IMR-90 (cell line): ENCODE results near the gene CCDC171. TPM values are rescaled to one million over a fixed set of nuclear protein-coding genes. Genes with fewer than 3 reads are reported as not detected.

Source experiments
- ATAC-seq: fragments of 200-7000 bp; cut with Tn5 transposase; 2 replicates; pipeline ENCODE4 v1.9.1; 2020; ENCODE audit warnings: low read depth, mild to moderate bottlenecking, moderate library complexity
- BruUV-seq: library from RNA; stranded (reverse); fragments of 400-500 nt; replicated peaks from 2 replicates; lab custom pipeline; 2021; lab: Mats Ljungman, UMichigan
- CTCF ChIA-PET: fragments of 300-600 bp; formaldehyde crosslinking; extraction: SDS; loops from one replicate; lab custom pipeline; 2021; ENCODE audit warnings: antibody characterized with exemption; lab: Yijun Ruan, JAX
- POLR2A ChIA-PET: fragments of 300-600 bp; sonication (Branson Sonifier 250); formaldehyde crosslinking; loops from one replicate; lab custom pipeline; 2022; ENCODE audit warnings: antibody characterized with exemption; ENCODE audit not compliant: unreplicated experiment; lab: Charles Lee
- DNase-seq: peaks from one replicate; pipeline ENCODE4 v3.0.0; 2013
- H2AFZ ChIP-seq: replicated peaks from 2 replicates; pipeline ENCODE3; 2013; ENCODE audit warnings: low read length, mild to moderate bottlenecking; ENCODE audit not compliant: poor library complexity
- H2AK5ac ChIP-seq: 2 replicates; pipeline ENCODE4 v1.6.1; 2013; ENCODE audit warnings: low read depth, low read length, inconsistent platforms
- H2AK9ac ChIP-seq: replicated peaks from 2 replicates; pipeline ENCODE3; 2013; ENCODE audit warnings: mild to moderate bottlenecking, low read depth, low read length, moderate library complexity; ENCODE audit not compliant: poor library complexity
- H2BK120ac ChIP-seq: 2 replicates; pipeline ENCODE4 v1.6.1; 2013; ENCODE audit warnings: low read depth, low read length, inconsistent platforms
- H2BK15ac ChIP-seq: 3 replicates; pipeline ENCODE4 v1.6.1; 2013; ENCODE audit warnings: low read depth, low read length, inconsistent platforms
- H2BK20ac ChIP-seq: 2 replicates; pipeline ENCODE4 v1.6.1; 2013; ENCODE audit warnings: low read depth, mild to moderate bottlenecking, inconsistent platforms, low read length, moderate library complexity
- H2BK5ac ChIP-seq: 2 replicates; pipeline ENCODE4 v1.6.1; 2013; ENCODE audit warnings: mild to moderate bottlenecking, low read depth, low read length, inconsistent platforms; ENCODE audit not compliant: poor library complexity, severe bottlenecking
- H3K14ac ChIP-seq: replicated peaks from 2 replicates; pipeline ENCODE4 v1.6.1; 2013; ENCODE audit warnings: low read depth, low read length, inconsistent platforms
- H3K18ac ChIP-seq: 2 replicates; pipeline ENCODE4 v1.6.1; 2013; ENCODE audit warnings: low read depth, low read length, control low read depth
- H3K23ac ChIP-seq: 2 replicates; pipeline ENCODE4 v1.6.1; 2013; ENCODE audit warnings: low read depth, low read length, inconsistent platforms
- H3K27ac ChIP-seq: 2 replicates; pipeline ENCODE4 v1.5.1; 2013; ENCODE audit warnings: mild to moderate bottlenecking, control low read depth, low read length; ENCODE audit not compliant: insufficient read depth
- H3K27me3 ChIP-seq: 2 replicates; pipeline ENCODE4 v1.6.1; 2013; ENCODE audit warnings: low read length; ENCODE audit not compliant: control insufficient read depth, insufficient read depth
- H3K36me3 ChIP-seq: 2 replicates; pipeline ENCODE4 v1.6.1; 2013; ENCODE audit warnings: low read length, mixed read lengths; ENCODE audit not compliant: control insufficient read depth, insufficient read depth
- H3K4ac ChIP-seq: 2 replicates; pipeline ENCODE4 v1.6.1; 2013; ENCODE audit warnings: low read depth, low read length, inconsistent platforms
- H3K4me1 ChIP-seq: 2 replicates; pipeline ENCODE4 v1.6.1; 2013; ENCODE audit warnings: low read length, mixed read lengths; ENCODE audit not compliant: control insufficient read depth, insufficient read depth
- H3K4me2 ChIP-seq: 2 replicates; pipeline ENCODE4 v1.6.1; 2013; ENCODE audit warnings: low read depth, mild to moderate bottlenecking, control low read depth, low read length, moderate library complexity
- H3K4me3 ChIP-seq: 2 replicates; pipeline ENCODE4 v1.5.1; 2013; ENCODE audit warnings: low read depth, mild to moderate bottlenecking, control low read depth, low read length, moderate library complexity; ENCODE audit not compliant: insufficient read depth
- H3K56ac ChIP-seq: 2 replicates; pipeline ENCODE4 v1.6.1; 2013; ENCODE audit warnings: low read length, inconsistent platforms; ENCODE audit not compliant: insufficient read depth; ENCODE audit errors: extremely low read depth
- H3K79me1 ChIP-seq, 2 experiments: 2 replicates each; pipeline ENCODE4 v1.6.1; 2013; ENCODE audit warnings: low read length in 2 of 2, inconsistent platforms in 1 of 2, low read depth in 1 of 2
- H3K9ac ChIP-seq: 2 replicates; pipeline ENCODE4 v1.6.1; 2013; ENCODE audit warnings: low read depth, low read length, control low read depth
- H3K9me1 ChIP-seq: 2 replicates; pipeline ENCODE4 v1.6.1; 2013; ENCODE audit warnings: low read length, inconsistent platforms; ENCODE audit not compliant: insufficient read depth
- H3K9me3 ChIP-seq: 2 replicates; pipeline ENCODE4 v1.6.1; 2013; ENCODE audit warnings: low read length; ENCODE audit not compliant: control insufficient read depth, insufficient read depth
- H4K20me1 ChIP-seq: 2 replicates; pipeline ENCODE4 v1.6.1; 2013; ENCODE audit warnings: low read length, inconsistent platforms; ENCODE audit not compliant: insufficient read depth
- H4K5ac ChIP-seq: 2 replicates; pipeline ENCODE4 v1.6.1; 2013; ENCODE audit warnings: mild to moderate bottlenecking, low read depth, low read length, control low read depth
- H4K8ac ChIP-seq, 2 experiments: 2 replicates each; pipeline ENCODE4 v1.6.1; 2013; ENCODE audit warnings: low read depth in 2 of 2, low read length in 2 of 2, control low read depth in 1 of 2, inconsistent platforms in 1 of 2
- H4K91ac ChIP-seq: 2 replicates; pipeline ENCODE4 v1.6.1; 2013; ENCODE audit warnings: low read depth, low read length, inconsistent platforms; ENCODE audit not compliant: insufficient read depth
- BHLHE40 ChIP-seq: fragments of 150-350 bp; IDR thresholded peaks from 2 replicates; pipeline ENCODE4 v1.6.1; 2016; ENCODE audit warnings: mild to moderate bottlenecking, low read depth, low read length
- ELK1 ChIP-seq: fragments of 150-350 bp; IDR thresholded peaks from 2 replicates; pipeline ENCODE4 v1.6.1; 2016; ENCODE audit warnings: low read depth, mild to moderate bottlenecking, low read length, moderate library complexity, borderline replicate concordance
- FOS ChIP-seq: fragments of 150-350 bp; IDR thresholded peaks from 2 replicates; pipeline ENCODE4 v1.6.1; 2016; ENCODE audit warnings: low read depth, low read length
- MAZ ChIP-seq: IDR thresholded peaks from 2 replicates; pipeline ENCODE4 v1.6.1; 2012; ENCODE audit warnings: low read depth, mild to moderate bottlenecking, low read length, improper control_type of control experiment, moderate library complexity, borderline replicate concordance
- POLR2A ChIP-seq: IDR thresholded peaks from 2 replicates; pipeline ENCODE4 v1.6.1; 2012; ENCODE audit warnings: mild to moderate bottlenecking, low read depth, low read length
- RAD21 ChIP-seq: IDR thresholded peaks from 2 replicates; pipeline ENCODE4 v1.6.1; 2012; ENCODE audit warnings: low read length, improper control_type of control experiment
- WGBS, 2 experiments: methylation state at CpG; one replicate each; pipeline versions ENCODE4 v1.1.5 to v1.1.7; 2013; ENCODE audit warnings: missing lambda C conversion rate in 2 of 2; ENCODE audit not compliant: insufficient read length in 1 of 2; ENCODE audit errors: extremely low coverage in 2 of 2; 5-methylcytosine and 5-hydroxymethylcytosine counted together
- dilution Hi-C: fragments of 300-500 bp; cut with HindIII; formaldehyde crosslinking; loops from one replicate; pipeline ENCODE4 v1.14.3; 2018; ENCODE audit warnings: low sequenced_read_pairs; ENCODE audit not compliant: unreplicated experiment
- in situ Hi-C: fragments of 300-500 bp; cut with MboI; formaldehyde crosslinking; loops from 3 replicates; pipeline ENCODE4 v1.14.3; 2019; ENCODE audit warnings: low sequenced_read_pairs, inconsistent platforms, mixed read lengths
- intact Hi-C: fragments of 100-400 bp; cut with micrococcal nuclease; formaldehyde crosslinking; loops from 2 replicates; pipeline ENCODE4 v1.10.0; 2022
- polyA plus RNA-seq, 3 experiments: library from polyadenylated mRNA; depleted of rRNA; stranded (reverse); fragments of >200 nt; gene quantifications; 2 replicates each; pipeline ENCODE4 v1.2.3, GENCODE V29; 2012; ENCODE audit warnings: low replicate concordance in 1 of 3
- total RNA-seq: library from RNA; depleted of rRNA; stranded (reverse); fragments of >200 nt; gene quantifications from 2 replicates; pipeline ENCODE4 v1.2.3, GENCODE V29; 2012
- TF ChIP-seq, protein P1 (sequence below): conservative IDR thresholded peaks from 2 replicates; pipeline ENCODE4 v1.5.1; 2012; ENCODE audit warnings: mild to moderate bottlenecking, low read depth, low read length, improper control_type of control experiment

The CCDC171 gene
- total and polyA plus RNA-seq, 2 of the 4 experiments (the other 2 are of a cell fraction), result 0.63 to 2.2 TPM

DNA sequence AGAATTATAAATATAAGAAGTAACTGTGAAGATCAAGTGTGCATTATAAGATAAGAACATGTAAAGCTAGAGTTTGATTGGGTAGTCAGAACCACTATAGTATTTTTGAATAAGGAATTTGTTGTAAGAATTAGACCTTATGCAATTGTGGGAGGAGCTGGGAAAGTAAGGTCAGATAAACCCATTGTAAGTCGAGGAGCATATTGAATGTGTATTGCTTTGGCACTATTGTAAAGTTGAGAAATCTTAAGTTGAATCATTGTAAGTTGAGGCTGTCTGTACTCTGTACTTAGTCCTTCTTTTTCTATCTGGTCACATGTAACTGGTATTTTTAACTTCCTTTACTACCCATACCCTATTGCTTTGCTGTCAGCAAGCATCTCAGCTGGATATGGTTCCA, 158.7 kb downstream of the CCDC171 start:
- POLR2A ChIA-PET, result no interaction called here
- Histone ChIP-seq H3K79me1 (no peaks in the 10 kb centered on the region), H3K9me1 (no peaks in the 10 kb centered on the region), H3K56ac (no peak overlapping the region), H4K5ac (no peak overlapping the region), H3K4me1 (peaks cover 2% of the 10 kb centered on the region; the same call in 1 of the 2 replicates), H2AFZ (no peak overlapping the region), H3K9me3 (no peaks in the 10 kb centered on the region), H3K27ac (no peak overlapping the region), H3K36me3 (no peaks in the 10 kb centered on the region), H2AK5ac (no peak overlapping the region), H3K9ac (no peak overlapping the region), H3K4me2 (no peak overlapping the region), H3K23ac (no peak overlapping the region), H3K4ac (no peak overlapping the region), H3K4me3 (no peak overlapping the region), H2BK120ac (no peak overlapping the region), H2BK20ac (no peak overlapping the region), H3K18ac (no peak overlapping the region), H3K14ac (no peak overlapping the region), H4K8ac (no peak overlapping the region), H3K27me3 (no peaks in the 10 kb centered on the region), H4K20me1 (no peaks in the 10 kb centered on the region), H4K91ac (no peak overlapping the region), H2BK15ac (no peak overlapping the region), H2AK9ac (no peak overlapping the region), H2BK5ac (no peak overlapping the region)
- ATAC-seq (no peak), DNase-seq (peak; percentile 13)
- CTCF ChIA-PET, result no interaction called here
- intact Hi-C loops, result no loop called here
- TF ChIP-seq MAZ (no peak), FOS (no peak), RAD21 (no peak), ELK1 (no peak), POLR2A (no peak), BHLHE40 (no peak)
- TF ChIP-seq, protein P1, sequence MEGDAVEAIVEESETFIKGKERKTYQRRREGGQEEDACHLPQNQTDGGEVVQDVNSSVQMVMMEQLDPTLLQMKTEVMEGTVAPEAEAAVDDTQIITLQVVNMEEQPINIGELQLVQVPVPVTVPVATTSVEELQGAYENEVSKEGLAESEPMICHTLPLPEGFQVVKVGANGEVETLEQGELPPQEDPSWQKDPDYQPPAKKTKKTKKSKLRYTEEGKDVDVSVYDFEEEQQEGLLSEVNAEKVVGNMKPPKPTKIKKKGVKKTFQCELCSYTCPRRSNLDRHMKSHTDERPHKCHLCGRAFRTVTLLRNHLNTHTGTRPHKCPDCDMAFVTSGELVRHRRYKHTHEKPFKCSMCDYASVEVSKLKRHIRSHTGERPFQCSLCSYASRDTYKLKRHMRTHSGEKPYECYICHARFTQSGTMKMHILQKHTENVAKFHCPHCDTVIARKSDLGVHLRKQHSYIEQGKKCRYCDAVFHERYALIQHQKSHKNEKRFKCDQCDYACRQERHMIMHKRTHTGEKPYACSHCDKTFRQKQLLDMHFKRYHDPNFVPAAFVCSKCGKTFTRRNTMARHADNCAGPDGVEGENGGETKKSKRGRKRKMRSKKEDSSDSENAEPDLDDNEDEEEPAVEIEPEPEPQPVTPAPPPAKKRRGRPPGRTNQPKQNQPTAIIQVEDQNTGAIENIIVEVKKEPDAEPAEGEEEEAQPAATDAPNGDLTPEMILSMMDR, result no peak
- no TSS peak for BruUV-seq
- in situ Hi-C loops, result no loop called here
- WGBS, 2 experiments, result no CpG with 5 or more reads among the region's 1 CpG
- dilution Hi-C loops, result no loop called here
